Liver (tissue), 10 donors: ENCODE measurements around the gene DPPA5. TPM values are rescaled to one million over a fixed set of nuclear protein-coding genes. Genes with fewer than 3 reads are reported as not detected.
"Not testable (repeated sequence)": the region's sequence is repeated elsewhere in the genome, so short reads cannot be mapped to it uniquely, and the experiment has no call there.

Source experiments
- DNase-seq: peaks from one replicate; pipeline ENCODE4 v3.0.0-alpha.2; 2017; ENCODE audit warnings: low spot score
- H3K27ac ChIP-seq, 2 donors: one replicate each; pipeline ENCODE4 v1.7.0; 2013; ENCODE audit warnings: inconsistent platforms in 2 of 2, low read length in 2 of 2, control low read depth in 1 of 2, low read depth in 1 of 2, mild to moderate bottlenecking in 1 of 2
- H3K27me3 ChIP-seq, 4 donors: one replicate each; pipeline versions ENCODE4 v1.6.1 to v1.7.0; 2013; ENCODE audit warnings: low read length in 3 of 4, inconsistent platforms in 1 of 4, mild to moderate bottlenecking in 1 of 4, moderate library complexity in 1 of 4; ENCODE audit not compliant: control insufficient read depth in 4 of 4, insufficient read depth in 4 of 4
- H3K36me3 ChIP-seq, 4 donors: one replicate each; pipeline versions ENCODE4 v1.6.1 to v1.7.0; 2013; ENCODE audit warnings: low read length in 3 of 4, mild to moderate bottlenecking in 3 of 4, low read depth in 1 of 4, moderate library complexity in 1 of 4; ENCODE audit not compliant: control insufficient read depth in 4 of 4, insufficient read depth in 3 of 4
- H3K4me1 ChIP-seq, 4 donors: one replicate each; pipeline versions ENCODE4 v1.6.1 to v1.7.0; 2013; ENCODE audit warnings: low read length in 3 of 4, mild to moderate bottlenecking in 3 of 4, moderate library complexity in 1 of 4; ENCODE audit not compliant: control insufficient read depth in 4 of 4, insufficient read depth in 4 of 4
- H3K4me3 ChIP-seq, 3 donors: one replicate each; pipeline versions ENCODE4 v1.6.1 to v1.7.0; 2013; ENCODE audit warnings: low read length in 3 of 3, control low read depth in 1 of 3, low read depth in 1 of 3, mild to moderate bottlenecking in 1 of 3
- H3K9ac ChIP-seq, 2 donors: one replicate each; pipeline ENCODE4 v1.7.0; 2013; ENCODE audit warnings: low read length in 2 of 2, mild to moderate bottlenecking in 2 of 2, moderate library complexity in 2 of 2, control low read depth in 1 of 2, low read depth in 1 of 2
- H3K9me3 ChIP-seq, 4 donors: one replicate each; pipeline versions ENCODE4 v1.6.1 to v1.7.0; 2013; ENCODE audit warnings: low read length in 3 of 4; ENCODE audit not compliant: control insufficient read depth in 4 of 4
- ATF3 ChIP-seq: IDR thresholded peaks from 2 replicates; pipeline ENCODE4 v1.6.1; 2016; ENCODE audit warnings: antibody characterized with exemption
- MAX ChIP-seq: IDR thresholded peaks from 2 replicates; pipeline ENCODE4 v1.6.1; 2016; ENCODE audit warnings: antibody characterized with exemption
- SP1 ChIP-seq: IDR thresholded peaks from 2 replicates; pipeline ENCODE4 v1.6.1; 2018; ENCODE audit warnings: antibody characterized with exemption, mild to moderate bottlenecking
- WGBS: extraction: QIAGEN DNeasy Blood & Tissue Kit; methylation state at CpG from one replicate; pipeline ENCODE4 v1.1.7; 2013; 5-methylcytosine and 5-hydroxymethylcytosine counted together
- polyA plus RNA-seq, 2 donors: library from polyadenylated mRNA; stranded (reverse) in 1 of 2; unstranded in 1 of 2; fragments of 200-250 nt in 1 of 2; fragments of >200 nt in 1 of 2; fragmentation: Nextera tagmentation in 1 of 2; extraction: Ambion mirVana in 1 of 2; gene quantifications; one replicate each; pipeline versions ENCODE4 v1.2.1 to v1.2.3, GENCODE V29; 2013 to 2015
- small RNA-seq: library from RNA; depleted of rRNA; stranded (forward); fragments of <200 nt; gene quantifications from one replicate; pipeline ENCODE3, GENCODE V24; 2014
- total RNA-seq, 2 donors: library from RNA; depleted of rRNA; stranded (reverse); fragments of >200 nt; gene quantifications; one replicate each; pipeline ENCODE4 v1.2.3, GENCODE V29; 2014
- donor health status: healthy.
- donor health status: healthy.
- donor health status: healthy.
- donor health status: healthy.
- donor health status: healthy.

DPPA5 gene
- total and polyA plus RNA-seq, 4 donors: not detected

GRCh38 chr6:73308712-73309534 lies 45.2 kb downstream of the DPPA5 start (continued):
- TF ChIP-seq ATF3: no peak
- no peak for TF ChIP-seq MAX
- no peak for TF ChIP-seq SP1

- not testable (repeated sequence) for H3K4me1 ChIP-seq, H3K27ac ChIP-seq, H3K9me3 ChIP-seq, H3K9ac ChIP-seq, H3K27me3 ChIP-seq, H3K4me3 ChIP-seq, DNase-seq, H3K36me3 ChIP-seq
- WGBS: 89% methylated on average over 7 of the region's 7 CpGs
Observed at GRCh38 chr6:73303773-73304172, 50.3 kb downstream of the DPPA5 start.

Small RNAs within 50 kb of the gene (small RNA-seq; reads per million reads assigned to genes)
- 0.22 reads per million, percentile 7 among the genes with 10 or more reads in this experiment for gene RPL39P3

Other genes starting within 250 kb of the DPPA5 start
- not detected for gene KHDC1L, start 128.8 kb downstream of the DPPA5 start, total RNA-seq
- not detected for gene KHDC1L, start 128.8 kb downstream of the DPPA5 start, polyA plus RNA-seq
- under 1 TPM; 0.25 to 0.42 TPM for gene KHDC1, start 91.1 kb downstream of the DPPA5 start, total RNA-seq
- under 1 TPM in 1 of 2 donors, not detected in 1; 0.16 TPM for gene KHDC1, start 91.1 kb downstream of the DPPA5 start, polyA plus RNA-seq
- not detected for gene KHDC3L, start 8.4 kb upstream of the DPPA5 start, total RNA-seq
- not detected for gene KHDC3L, start 8.4 kb upstream of the DPPA5 start, polyA plus RNA-seq
- not detected for gene OOEP, start 15.6 kb upstream of the DPPA5 start, total RNA-seq
- gene OOEP, start 15.6 kb upstream of the DPPA5 start, polyA plus RNA-seq: under 1 TPM; 0.06 to 0.22 TPM
- under 1 TPM; 0.14 to 0.75 TPM for gene DDX43, start 40.6 kb upstream of the DPPA5 start, total RNA-seq
- gene DDX43, start 40.6 kb upstream of the DPPA5 start, polyA plus RNA-seq: under 1 TPM; 0.13 to 0.31 TPM
- 1 to 10 TPM; 2.0 to 4.9 TPM for gene CGAS, start 98.0 kb upstream of the DPPA5 start, total RNA-seq
- under 1 TPM; 0.36 to 0.47 TPM for gene CGAS, start 98.0 kb upstream of the DPPA5 start, polyA plus RNA-seq
- 10 to 100 TPM; 22.9 to 64.4 TPM for gene MTO1, start 107.5 kb upstream of the DPPA5 start, total RNA-seq
- gene MTO1, start 107.5 kb upstream of the DPPA5 start, polyA plus RNA-seq: 10 to 100 TPM; 12.9 to 18.2 TPM
- gene EEF1A1, start 166.8 kb upstream of the DPPA5 start, total RNA-seq: 1,000 to 10,000 TPM; 4,078 to 7,379 TPM
- gene EEF1A1, start 166.8 kb upstream of the DPPA5 start, polyA plus RNA-seq: 1,000 to 10,000 TPM; 1,383 to 2,991 TPM